NCI-H82 (cell line): ENCODE results near the gene ZNF689.
A peak's percentile ranks its signal among the peaks of the same experiment; 100 is the strongest.
"Not testable (repeated sequence)": the region's sequence is repeated elsewhere in the genome, so short reads cannot be mapped to it uniquely, and the experiment has no call there.

Experiments used
- DNase-seq: peaks from one replicate; lab custom pipeline; 2025; lab: John Stamatoyannopoulos, UW

ZNF689 gene

DNA sequence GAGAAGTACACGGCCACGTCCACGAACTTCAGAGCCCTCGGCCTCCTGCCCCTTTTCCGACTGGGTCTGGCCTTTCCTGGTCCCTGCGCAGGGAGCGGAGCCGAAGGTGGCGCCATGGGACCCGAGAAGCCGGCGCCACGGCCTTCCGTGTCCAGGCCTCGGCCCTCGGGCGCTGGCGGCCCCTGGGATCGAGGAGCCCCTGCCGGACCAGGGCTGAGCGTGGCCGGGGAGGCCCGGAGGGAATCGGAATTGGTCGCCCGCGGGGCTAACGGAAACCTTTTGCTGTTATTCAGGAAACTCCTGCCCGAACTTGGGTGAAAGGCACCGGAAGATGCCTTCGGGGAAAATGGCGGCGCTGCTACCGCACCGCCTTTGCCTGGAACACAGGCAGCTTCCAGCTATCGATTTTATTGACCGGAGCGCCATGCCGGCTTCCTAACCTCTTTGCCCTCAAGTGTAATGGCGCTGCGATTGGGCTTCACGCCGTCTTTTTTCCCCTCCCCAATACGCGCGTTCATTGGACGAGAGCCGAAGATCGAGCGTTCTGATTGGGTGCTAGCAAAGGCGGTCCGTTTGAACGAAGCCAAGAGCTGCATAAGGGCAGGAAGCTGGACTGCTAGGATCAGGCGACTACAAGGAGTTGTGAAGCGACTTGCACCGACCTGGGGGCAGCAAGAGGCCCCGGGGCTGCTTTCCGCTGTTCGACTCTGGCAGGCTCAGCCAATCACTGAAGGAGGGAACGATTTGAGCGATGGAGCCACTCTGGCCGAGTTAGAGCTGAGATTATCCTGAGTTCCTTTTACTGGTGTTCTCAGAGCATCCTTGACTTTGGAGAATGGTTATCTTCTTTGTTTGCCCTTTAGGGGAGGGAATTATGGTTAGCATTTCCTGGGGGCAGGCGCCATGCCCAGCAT lies at the start of gene ZNF689:
Gene ZNF689 (minus strand): TSS at position 464 of the 914 bp plus-strand sequence. CDS start 348 bp downstream, at position 116.
- DNase-seq = peak; percentile 98

DNA sequence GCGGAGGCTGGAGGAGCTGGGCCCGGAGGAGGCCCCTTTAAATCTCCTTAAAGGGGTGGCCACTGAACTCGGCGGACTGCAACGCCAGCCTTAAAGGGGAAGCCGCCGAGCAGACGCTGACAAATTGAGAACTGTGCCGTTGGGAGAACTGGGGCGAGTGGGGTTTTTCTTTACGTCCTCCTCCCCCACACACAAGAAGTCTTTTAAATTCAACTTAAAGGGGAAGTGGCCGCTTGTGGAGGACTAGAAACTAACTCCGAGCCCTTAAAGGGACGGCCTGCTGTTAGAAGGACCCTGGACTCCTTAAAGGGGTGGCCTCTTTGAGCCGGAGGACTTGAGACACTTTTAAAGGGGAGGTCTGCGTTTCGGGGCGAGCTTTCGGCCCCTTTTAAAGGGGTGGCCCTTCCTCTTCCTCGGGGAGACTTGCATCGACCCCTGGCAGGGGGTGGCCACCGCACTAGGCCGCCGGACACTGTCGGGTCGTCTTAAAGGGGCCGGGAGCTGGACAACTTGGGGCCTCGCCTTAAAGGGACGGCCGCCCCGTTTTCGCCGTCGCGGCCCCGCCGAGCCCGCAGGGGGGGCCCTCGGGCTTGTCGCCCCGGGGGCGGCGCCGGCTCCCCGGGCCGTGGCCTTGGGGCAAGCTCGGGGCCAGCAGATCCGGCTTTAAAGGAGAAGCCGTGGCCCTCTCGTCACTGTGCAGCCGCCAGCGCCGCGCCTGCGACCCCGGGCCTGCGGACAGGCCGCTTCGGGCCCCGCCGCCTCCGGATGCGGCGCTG lies 48.7 kb upstream of the ZNF689 start:
- DNase-seq = peak; percentile 96

DNA sequence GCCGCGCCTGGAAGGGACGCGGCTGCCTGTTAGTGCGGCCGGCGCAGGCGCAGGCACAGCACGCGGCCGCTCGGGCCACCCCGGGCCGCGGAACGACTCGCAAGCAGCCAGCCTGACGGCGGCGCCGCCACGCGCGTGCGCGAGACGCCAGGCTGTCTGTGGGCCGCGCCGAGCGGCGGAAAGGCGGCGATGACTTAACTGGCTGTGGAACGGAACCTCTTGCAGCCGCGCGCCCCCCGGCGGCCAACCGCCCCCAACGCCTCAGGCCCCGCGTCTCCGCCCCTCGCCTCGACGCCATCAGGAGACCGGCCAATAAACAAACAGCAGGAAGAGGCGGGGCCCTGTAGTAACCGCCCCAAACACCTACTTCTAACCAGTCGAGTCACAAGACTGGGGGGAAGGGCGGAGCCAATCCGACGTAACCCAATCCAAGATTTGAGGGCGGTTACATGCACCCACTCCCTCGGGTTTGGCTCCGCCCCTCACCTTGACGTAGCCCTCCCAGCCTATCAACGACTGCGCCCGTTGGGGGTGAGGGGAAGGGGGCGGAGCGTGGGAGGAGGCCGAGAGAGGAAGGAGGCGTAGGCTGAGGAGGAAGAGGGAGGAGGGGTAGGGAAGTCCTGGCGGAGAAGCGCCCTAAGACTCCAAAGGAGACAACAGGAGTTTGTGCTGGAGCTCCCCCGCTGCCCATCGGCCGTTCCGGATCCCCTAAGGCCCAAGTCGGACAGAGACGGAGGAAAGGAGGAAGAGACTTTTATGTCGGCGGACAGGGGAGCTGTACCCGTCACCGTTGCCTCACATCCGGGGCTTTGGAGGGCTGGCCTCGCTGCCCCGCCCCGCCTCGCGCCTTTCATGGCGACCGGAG lies 47.9 kb upstream of the ZNF689 start, which contains the start of gene FBRS:
Gene FBRS (plus strand): TSS at position 566 of the 865 bp plus-strand sequence. CDS start 1,088 bp downstream, outside the sequence.
- peak; percentile 100 for DNase-seq

- peak; percentile 31 for DNase-seq
Observed at GRCh38 chr16:30656974-30657865, 47.0 kb upstream of the ZNF689 start.

- no peak for DNase-seq
Observed at GRCh38 chr16:30656388-30656787, 46.2 kb upstream of the ZNF689 start.

DNA sequence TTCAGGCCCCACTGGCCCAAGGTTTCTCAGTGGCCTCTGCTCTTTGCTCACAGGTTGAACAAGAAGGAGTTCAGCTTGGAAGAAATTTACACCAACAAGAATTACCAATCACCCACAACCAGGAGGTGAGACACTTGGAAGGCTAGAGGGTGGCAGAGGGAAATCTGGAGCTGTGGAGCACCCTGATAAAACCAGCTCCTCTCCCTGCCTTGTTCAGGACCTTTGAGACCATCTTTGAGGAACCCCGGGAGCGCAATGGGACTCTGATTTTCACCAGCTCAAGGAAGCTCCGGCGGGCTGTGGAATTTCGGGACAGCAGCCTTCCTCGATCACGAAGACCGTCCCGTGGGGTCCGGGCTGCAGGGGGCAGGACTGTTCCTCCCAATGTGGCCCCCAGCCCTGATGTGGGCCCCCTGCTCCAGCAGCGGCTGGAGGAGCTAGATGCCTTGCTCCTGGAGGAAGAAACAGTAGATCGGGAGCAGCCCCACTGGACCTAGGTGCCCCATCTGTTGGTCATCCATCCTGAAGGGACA lies 45.7 kb upstream of the ZNF689 start:
- no peak for DNase-seq

DNA sequence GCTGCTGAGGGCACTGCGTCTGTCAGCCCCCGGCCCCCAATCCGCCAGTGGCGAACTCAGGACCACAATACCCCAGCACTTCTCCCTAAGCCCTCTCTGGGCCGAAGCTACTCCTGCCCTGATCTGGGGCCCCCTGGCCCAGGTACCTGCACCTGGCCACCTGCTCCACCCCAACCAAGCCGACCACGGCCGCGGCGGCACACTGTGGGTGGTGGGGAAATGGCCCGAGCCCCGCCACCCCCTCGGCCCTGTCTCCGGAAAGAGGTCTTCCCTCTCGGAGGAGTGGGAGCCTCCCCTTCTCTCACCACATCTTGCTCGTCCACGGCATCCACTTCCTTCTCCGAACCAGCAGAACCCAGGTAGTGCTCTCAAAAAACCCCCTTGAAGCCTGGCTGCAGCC lies 44.7 kb upstream of the ZNF689 start:
- DNase-seq = no peak

DNA sequence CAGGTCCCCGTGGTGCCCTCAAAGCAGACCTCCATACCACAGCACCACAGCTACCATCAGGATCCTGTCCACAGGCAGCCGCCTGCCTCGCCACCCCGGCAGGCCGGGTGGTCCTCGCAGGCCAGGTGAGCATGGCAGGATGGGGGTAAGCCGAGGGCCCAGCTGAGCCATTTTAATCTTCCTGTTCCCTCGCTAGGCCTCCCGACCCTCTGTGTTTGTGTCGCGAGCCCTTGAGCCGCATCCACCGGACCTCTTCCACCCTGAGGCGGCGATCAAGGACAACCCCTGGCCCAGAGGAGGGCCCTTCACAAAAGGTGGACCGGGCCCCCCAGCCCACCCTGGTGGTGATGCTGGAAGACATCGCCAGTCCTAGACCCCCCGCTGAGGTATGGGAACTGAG lies 42.5 kb upstream of the ZNF689 start:
- no peak for DNase-seq

DNA sequence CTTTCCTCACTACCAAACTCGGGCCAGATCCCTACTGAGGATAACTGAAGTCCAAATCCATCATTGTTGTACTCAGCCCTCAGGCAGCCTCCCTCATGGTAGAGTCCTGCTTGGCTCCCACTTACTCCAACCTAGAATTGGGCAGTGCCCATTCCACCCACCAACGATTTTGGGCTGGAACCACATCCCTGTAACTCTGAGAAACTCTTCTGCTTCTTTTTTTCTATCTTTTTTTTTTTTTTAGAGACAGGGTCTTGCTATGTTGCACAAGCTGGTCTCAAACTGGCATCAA lies 41.8 kb upstream of the ZNF689 start:
- DNase-seq = no peak

DNA sequence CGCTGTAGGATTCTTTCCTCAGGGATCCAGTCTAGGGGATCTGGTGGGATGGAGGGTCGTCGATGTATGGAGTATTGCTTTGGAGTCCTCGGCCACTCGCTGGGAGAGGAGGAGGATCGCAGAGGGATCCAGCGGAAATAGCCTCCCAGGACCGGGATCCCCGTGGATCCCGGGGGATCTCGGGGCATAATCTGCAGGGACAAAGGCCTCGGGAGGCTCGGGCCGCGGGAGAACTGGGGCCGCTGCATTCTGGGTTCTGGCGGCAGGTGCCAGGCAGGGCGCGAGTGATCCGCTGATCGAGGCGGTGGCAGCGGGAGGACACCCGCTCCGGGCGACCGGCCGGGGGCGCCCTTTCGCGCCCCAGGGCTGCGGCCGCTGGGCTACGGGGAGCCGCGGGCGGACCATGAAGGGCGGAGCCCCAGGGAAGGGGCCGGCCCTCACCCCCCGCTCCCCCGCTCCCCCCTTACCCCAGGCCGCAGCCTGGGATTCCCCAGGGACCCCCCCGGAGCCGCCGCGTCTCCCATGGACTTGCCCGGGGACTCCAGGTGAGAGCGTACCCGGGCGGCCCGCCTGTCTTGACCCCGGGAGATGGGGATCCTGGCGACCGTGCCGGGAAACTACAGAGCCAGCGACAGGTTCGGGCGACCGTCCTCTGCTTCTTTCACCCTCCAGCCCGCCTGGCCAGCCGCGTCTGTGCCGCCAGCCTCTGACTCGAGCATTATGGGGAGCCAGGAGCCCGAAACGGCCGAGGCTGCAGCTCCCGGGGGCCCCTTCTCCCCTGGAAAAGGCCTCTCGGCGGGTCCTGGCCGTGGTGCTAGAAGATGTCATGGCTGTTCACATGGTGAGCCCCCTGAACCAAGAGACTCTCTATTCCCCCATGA lies 41.2 kb upstream of the ZNF689 start:
- peak; percentile 78 for DNase-seq

- DNase-seq = peak; percentile 99
Observed at GRCh38 chr16:30650369-30651123, 40.4 kb upstream of the ZNF689 start, which contains the start of gene PRR14. Gene PRR14, plus strand, starts transcription at chr16:30650960. Its CDS starts 686 bp downstream, at chr16:30651646.

DNA sequence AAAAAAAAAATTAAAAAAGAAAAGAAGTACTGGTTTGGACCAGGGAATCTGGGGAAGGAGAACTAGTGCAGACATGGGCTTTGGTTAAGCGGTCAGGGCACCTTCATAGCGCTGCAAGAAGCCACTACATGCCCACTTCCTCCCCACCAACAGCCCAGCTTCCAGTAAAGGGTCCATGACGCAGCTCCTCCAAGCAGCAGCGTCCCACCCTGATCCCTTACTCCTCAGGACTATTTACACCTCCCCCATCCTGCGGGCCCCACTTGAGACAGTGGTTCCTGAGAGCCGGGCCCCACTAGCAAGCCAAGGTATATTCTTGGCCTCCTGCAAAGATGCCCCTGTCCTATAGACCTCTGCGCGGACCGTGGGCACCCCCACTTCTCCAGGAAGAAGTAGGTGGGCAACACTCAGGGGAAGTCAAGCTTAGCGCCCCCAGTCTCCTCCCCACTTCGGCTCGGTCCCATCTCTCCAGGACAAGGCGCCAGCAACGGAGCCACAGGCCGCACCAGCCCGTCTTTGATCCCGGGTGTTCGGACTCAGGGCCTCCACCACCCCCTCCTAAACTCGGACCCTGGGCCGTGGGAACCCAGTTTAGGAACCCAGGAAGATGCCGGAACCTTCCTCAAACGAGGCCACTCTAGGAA lies 39.7 kb upstream of the ZNF689 start:
- no peak for DNase-seq

DNA sequence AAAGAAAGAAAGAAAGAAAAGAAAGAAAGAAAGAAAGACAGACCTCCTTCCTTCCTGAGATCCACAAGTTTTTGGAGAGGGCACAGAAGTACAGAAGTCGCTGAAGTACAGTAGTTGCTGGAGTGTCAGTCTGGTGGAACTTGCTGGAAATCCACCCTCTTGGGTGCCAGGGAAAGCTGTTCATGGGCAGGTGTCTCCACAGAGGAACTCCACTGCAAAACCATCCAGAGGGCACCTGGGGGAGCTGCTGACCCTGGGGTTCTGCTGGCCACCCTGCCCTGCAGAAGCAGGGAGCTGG lies 37.0 kb upstream of the ZNF689 start:
- DNase-seq = no peak

DNA sequence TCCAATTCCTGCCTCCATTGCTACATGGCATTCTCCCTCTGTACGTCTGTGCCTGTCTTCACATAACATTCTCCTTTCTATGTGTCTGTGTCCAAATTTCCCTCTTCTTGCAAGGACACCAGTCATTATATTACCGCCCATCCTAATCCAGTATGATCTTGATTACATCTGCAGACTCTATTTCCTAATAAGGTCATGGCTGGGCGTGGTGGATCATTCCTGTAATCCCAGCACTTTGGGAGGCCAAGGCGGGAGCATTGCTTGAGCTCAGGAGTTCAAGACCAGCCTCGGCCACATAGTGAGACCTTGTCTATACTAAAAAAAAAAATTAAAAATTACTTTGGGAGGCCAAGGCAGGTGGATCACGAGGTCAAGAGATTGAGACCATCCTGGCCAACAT lies 35.5 kb upstream of the ZNF689 start:
- peak; percentile 48 for DNase-seq

DNA sequence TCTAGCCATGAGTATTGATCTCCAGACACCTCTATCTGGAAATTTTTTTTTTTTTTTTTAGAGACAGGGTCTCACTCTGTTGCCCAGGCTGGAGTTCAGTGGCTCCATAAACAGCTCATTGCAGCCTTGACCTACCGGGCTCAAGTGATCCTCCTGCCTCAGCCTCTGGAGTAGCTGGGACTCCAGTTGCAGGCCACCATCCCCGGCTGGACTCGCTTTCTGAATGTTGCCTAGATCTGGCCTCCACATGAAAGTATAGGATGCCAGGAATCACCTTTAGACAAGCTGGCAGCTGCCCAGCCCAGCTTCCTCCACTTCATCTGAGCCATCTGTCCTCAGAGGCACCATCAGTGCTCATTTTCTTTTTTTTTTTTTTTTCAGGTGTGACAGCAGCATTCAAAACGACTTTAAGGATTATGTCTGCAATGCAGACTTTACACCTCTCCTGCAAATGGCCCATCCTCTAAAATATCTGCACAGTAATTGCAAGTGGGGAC lies 34.2 kb upstream of the ZNF689 start:
- DNase-seq = peak; percentile 11

DNA sequence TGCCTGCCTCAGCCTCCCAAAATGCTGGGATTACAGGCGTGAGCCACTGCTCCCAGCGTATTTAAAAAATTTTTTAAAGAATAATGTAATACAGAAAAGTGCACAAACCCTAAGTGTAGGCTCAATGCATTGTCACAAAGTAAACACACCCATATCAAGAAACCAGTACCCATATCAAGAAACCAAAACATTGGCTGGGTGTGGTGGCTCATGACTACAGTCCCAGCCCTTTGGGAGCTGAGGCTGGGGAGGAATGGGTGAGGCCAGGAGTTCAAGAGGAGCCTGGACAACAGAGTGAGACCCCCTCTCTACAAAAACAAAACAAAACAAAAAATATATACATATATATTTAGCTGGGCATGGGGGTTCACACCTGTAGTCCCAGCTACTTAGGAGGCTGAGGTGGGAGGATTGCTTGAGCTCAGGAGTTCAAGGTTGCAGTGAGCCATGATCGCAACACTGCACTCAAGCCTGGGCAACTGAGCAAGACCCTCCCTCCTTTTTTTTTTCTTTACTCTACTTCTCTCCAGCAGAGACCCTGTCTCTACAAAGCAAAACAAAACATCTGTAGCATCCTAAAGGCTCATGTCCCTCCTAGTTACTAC lies 31.3 kb upstream of the ZNF689 start:
- DNase-seq = no peak

GRCh38 chr16:30637944-30638343 lies 27.8 kb upstream of the ZNF689 start:
- DNase-seq = peak; percentile 72

DNA sequence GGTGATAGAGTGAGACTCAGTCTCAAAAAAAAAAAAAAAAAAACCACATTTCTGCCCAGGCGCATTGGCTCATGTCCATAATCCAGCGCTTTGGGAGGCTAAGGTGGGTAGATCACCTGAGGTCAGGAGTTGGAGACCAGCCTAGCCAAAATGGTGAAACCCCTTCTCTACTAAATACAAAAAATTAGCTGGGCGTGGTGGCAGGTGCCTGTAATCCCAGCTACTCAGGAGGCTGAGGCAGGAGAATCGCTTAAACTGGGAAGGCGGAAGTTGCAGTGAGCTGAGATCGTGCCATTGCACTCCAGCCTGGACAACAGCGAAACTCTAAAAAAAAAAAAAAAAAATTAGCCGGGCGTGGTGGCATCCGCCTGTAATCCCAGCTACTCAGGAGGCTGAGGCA lies 26.9 kb upstream of the ZNF689 start:
- DNase-seq = not testable (repeated sequence)
